ENCODE data around the gene TTL. TPM values are rescaled to one million over a fixed set of nuclear protein-coding genes. Genes with fewer than 3 reads are reported as not detected.
"Not testable (repeated sequence)": the region's sequence is repeated elsewhere in the genome, so short reads cannot be mapped to it uniquely, and the experiment has no call there.

Gene TTL
- total and polyA plus RNA-seq, 2 experiments from 2014 or later = 11.1 to 69.7 TPM

GRCh38 chr2:112444256-112444655 lies 37.7 kb upstream of the TTL start:
- not testable (repeated sequence) for H3F3A ChIP-seq (ENCODE audit: insufficient read depth); H3K4me1 ChIP-seq (ENCODE audit: insufficient read depth); DNase-seq; H3K4me3 ChIP-seq; H3K9me2 ChIP-seq (ENCODE audit: insufficient read depth); H2AFZ ChIP-seq; H4K20me1 ChIP-seq (ENCODE audit: insufficient read depth); H3K4me2 ChIP-seq (ENCODE audit: unreplicated experiment); H3K27ac ChIP-seq; H3K27me3 ChIP-seq (replicated peaks; ENCODE audit: insufficient read depth); H3K79me2 ChIP-seq (ENCODE audit: insufficient read depth); H3K36me3 ChIP-seq (ENCODE audit: low read depth); H3K9me3 ChIP-seq (ENCODE audit: low read depth); H3K9ac ChIP-seq
- in situ Hi-C loops (cut with MboI) = loop anchor here (25.0 kb wide), 1 partner anchor 557 kb away; the partner anchor contains the start of genes ANAPC1 and MERTK
- 71 to 80% methylated on average over 1 of the region's 1 CpG for WGBS, 2 experiments (ENCODE audit: low coverage in 1 of 2, low lambda C conversion rate in 2 of 2, missing lambda C conversion rate in 2 of 2)

GRCh38 chr2:112449854-112450253 lies 32.1 kb upstream of the TTL start:
- Histone ChIP-seq H3K27ac (no peak overlapping the region), H3F3A (ENCODE audit: insufficient read depth) (no peaks in the 10 kb centered on the region), H3K9me3 (ENCODE audit: low read depth) (no peaks in the 10 kb centered on the region), H3K27me3 (replicated peaks; ENCODE audit: insufficient read depth) (no peaks in the 10 kb centered on the region; the same call in 1 of the 2 replicates), H3K9me2 (ENCODE audit: insufficient read depth) (no peaks in the 10 kb centered on the region), H3K4me1 (ENCODE audit: insufficient read depth) (no peaks in the 10 kb centered on the region), H3K4me2 (ENCODE audit: unreplicated experiment) (no peak overlapping the region), H3K36me3 (ENCODE audit: low read depth) (no peaks in the 10 kb centered on the region), H3K79me2 (ENCODE audit: insufficient read depth) (no peaks in the 10 kb centered on the region), H3K9ac (no peak overlapping the region), H2AFZ (no peak overlapping the region), H3K4me3 (no peak overlapping the region), H4K20me1 (ENCODE audit: insufficient read depth) (no peaks in the 10 kb centered on the region)
- WGBS, 2 experiments (ENCODE audit: low coverage in 1 of 2, low lambda C conversion rate in 2 of 2, missing lambda C conversion rate in 2 of 2) = 68 to 69% methylated on average over 4 of the region's 4 CpGs
- no peak for TF ChIP-seq EZH2 (IDR thresholded peaks at IDR 0.05; ENCODE audit: insufficient read depth, poor library complexity, severe bottlenecking)
- TF ChIP-seq EZH2phosphoT487 (IDR thresholded peaks at IDR 0.05; ENCODE audit: insufficient read depth, low read depth) = no peak
- in situ Hi-C loops (cut with MboI) = loop anchor here (25.0 kb wide), 1 partner anchor 563 kb away; the partner anchor contains the start of genes ANAPC1 and MERTK
- DNase-seq = no peak

GRCh38 chr2:112451317-112451716 lies 30.6 kb upstream of the TTL start:
- Histone ChIP-seq H3K4me3 (no peak overlapping the region), H3K27me3 (replicated peaks; ENCODE audit: insufficient read depth) (no peaks in the 10 kb centered on the region; the same call in 1 of the 2 replicates), H3K9me2 (ENCODE audit: insufficient read depth) (no peaks in the 10 kb centered on the region), H2AFZ (no peak overlapping the region), H3K27ac (no peak overlapping the region), H3K4me2 (ENCODE audit: unreplicated experiment) (no peak overlapping the region), H3K9me3 (ENCODE audit: low read depth) (no peaks in the 10 kb centered on the region), H3K4me1 (ENCODE audit: insufficient read depth) (no peaks in the 10 kb centered on the region), H3F3A (ENCODE audit: insufficient read depth) (no peaks in the 10 kb centered on the region), H3K79me2 (ENCODE audit: insufficient read depth) (no peaks in the 10 kb centered on the region), H4K20me1 (ENCODE audit: insufficient read depth) (no peaks in the 10 kb centered on the region), H3K36me3 (ENCODE audit: low read depth) (no peaks in the 10 kb centered on the region), H3K9ac (no peak overlapping the region)
- no peak for TF ChIP-seq EZH2 (IDR thresholded peaks at IDR 0.05; ENCODE audit: insufficient read depth, poor library complexity, severe bottlenecking)
- no peak for TF ChIP-seq EZH2phosphoT487 (IDR thresholded peaks at IDR 0.05; ENCODE audit: insufficient read depth, low read depth)
- 72 to 80% methylated on average over 1 of the region's 1 CpG for WGBS, 2 experiments (ENCODE audit: low coverage in 1 of 2, low lambda C conversion rate in 2 of 2, missing lambda C conversion rate in 2 of 2)
- in situ Hi-C loops (cut with MboI) = no loop called here
- DNase-seq = no peak

DNA sequence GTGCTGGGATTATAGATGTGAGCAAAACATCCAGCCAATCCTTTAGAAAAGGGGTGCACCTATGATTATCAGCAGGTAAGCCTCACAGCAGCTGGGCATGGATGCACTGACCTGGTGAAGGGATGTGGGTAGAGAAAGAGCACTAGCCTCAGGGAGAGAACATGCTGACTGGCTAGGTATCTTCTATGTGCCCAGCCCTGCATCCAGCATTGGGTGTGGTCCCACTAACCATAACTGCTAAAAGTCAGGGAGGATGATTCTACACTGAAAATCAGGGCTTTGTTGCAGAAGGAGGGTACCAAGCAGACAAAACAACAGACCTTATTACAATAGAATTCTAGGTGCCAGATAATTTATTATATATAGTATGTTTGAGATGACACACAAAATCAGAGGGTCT lies 27.4 kb upstream of the TTL start:
- Histone ChIP-seq H3K9me2 (ENCODE audit: insufficient read depth) (no peaks in the 10 kb centered on the region), H4K20me1 (ENCODE audit: insufficient read depth) (no peaks in the 10 kb centered on the region), H2AFZ (no peak overlapping the region), H3K4me2 (ENCODE audit: unreplicated experiment) (no peak overlapping the region), H3K27me3 (replicated peaks; ENCODE audit: insufficient read depth) (no peaks in the 10 kb centered on the region), H3K9me3 (ENCODE audit: low read depth) (no peaks in the 10 kb centered on the region), H3K4me1 (ENCODE audit: insufficient read depth) (no peaks in the 10 kb centered on the region), H3K36me3 (ENCODE audit: low read depth) (no peaks in the 10 kb centered on the region), H3K4me3 (no peak overlapping the region), H3F3A (ENCODE audit: insufficient read depth) (no peaks in the 10 kb centered on the region), H3K9ac (no peak overlapping the region), H3K27ac (no peak overlapping the region), H3K79me2 (ENCODE audit: insufficient read depth) (no peaks in the 10 kb centered on the region)
- in situ Hi-C loops (cut with MboI) = no loop called here
- DNase-seq = no peak
- TF ChIP-seq EZH2phosphoT487 (IDR thresholded peaks at IDR 0.05; ENCODE audit: insufficient read depth, low read depth) = no peak
- no peak for TF ChIP-seq EZH2 (IDR thresholded peaks at IDR 0.05; ENCODE audit: insufficient read depth, poor library complexity, severe bottlenecking)

- Histone ChIP-seq H3K4me1 (ENCODE audit: insufficient read depth) (no peaks in the 10 kb centered on the region), H4K20me1 (ENCODE audit: insufficient read depth) (no peaks in the 10 kb centered on the region), H3K9me3 (ENCODE audit: low read depth) (no peaks in the 10 kb centered on the region), H3K4me2 (ENCODE audit: unreplicated experiment) (no peak overlapping the region), H2AFZ (no peak overlapping the region), H3K79me2 (ENCODE audit: insufficient read depth) (no peaks in the 10 kb centered on the region), H3K27ac (no peak overlapping the region), H3K4me3 (no peak overlapping the region), H3K9ac (no peak overlapping the region), H3F3A (ENCODE audit: insufficient read depth) (no peaks in the 10 kb centered on the region), H3K27me3 (replicated peaks; ENCODE audit: insufficient read depth) (peaks cover 7% of the 10 kb centered on the region; the same call in 1 of the 2 replicates), H3K9me2 (ENCODE audit: insufficient read depth) (no peaks in the 10 kb centered on the region), H3K36me3 (ENCODE audit: low read depth) (no peaks in the 10 kb centered on the region)
- in situ Hi-C loops (cut with MboI) = no loop called here
- 61 to 79% methylated on average over 1 of the region's 1 CpG for WGBS, 2 experiments (ENCODE audit: low coverage in 1 of 2, low lambda C conversion rate in 2 of 2, missing lambda C conversion rate in 2 of 2)
- no peak for DNase-seq
- TF ChIP-seq EZH2phosphoT487 (IDR thresholded peaks at IDR 0.05; ENCODE audit: insufficient read depth, low read depth) = no peak
- TF ChIP-seq EZH2 (IDR thresholded peaks at IDR 0.05; ENCODE audit: insufficient read depth, poor library complexity, severe bottlenecking) = no peak
These were observed 22.6 kb upstream of the TTL start for GRCh38 chr2:112459372-112459771.
